Thyroid gland (tissue), 4 donors: ENCODE data around the gene DSG2.

Experiments
- POLR2A ChIP-seq, 2 donors: fragments of 450-650 bp; IDR thresholded peaks; one replicate each; pipeline ENCODE4 v1.6.1; 2017; ENCODE audit warnings: antibody characterized with exemption in 2 of 2, mild to moderate bottlenecking in 2 of 2, moderate library complexity in 1 of 2
- TF ChIP-seq, protein P1 (sequence below), 6 experiments: fragments of 200-600 bp in 3 of 6; fragments of 450-650 bp in 3 of 6; sonication (generic) in 3 of 6; IDR thresholded peaks; one replicate each; pipeline ENCODE4 v1.5.1; 2016 to 2019; ENCODE audit warnings: antibody characterized with exemption in 6 of 6, mild to moderate bottlenecking in 2 of 6, inconsistent platforms in 1 of 6, moderate library complexity in 1 of 6

DNA sequence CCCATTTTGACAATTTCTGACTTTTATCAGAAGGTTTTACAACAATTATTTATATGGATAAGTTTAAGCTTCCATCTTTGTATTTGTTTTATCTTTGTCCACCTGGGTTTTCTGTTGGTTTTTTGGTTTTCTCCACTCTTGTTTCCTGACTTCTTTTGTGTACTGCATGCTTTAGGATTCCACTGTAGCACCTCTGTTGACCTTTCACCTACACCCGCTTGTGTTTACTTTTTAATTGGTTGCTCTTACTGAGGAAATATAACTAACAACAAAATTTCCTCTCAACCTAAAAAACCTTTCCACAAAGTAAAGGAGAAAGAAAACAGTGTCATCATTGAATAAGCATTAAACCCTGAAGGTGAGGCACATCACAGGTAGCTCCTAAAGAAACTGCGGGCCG is 53.9 kb downstream of the DSG2 start:
- TF ChIP-seq, protein P1, sequence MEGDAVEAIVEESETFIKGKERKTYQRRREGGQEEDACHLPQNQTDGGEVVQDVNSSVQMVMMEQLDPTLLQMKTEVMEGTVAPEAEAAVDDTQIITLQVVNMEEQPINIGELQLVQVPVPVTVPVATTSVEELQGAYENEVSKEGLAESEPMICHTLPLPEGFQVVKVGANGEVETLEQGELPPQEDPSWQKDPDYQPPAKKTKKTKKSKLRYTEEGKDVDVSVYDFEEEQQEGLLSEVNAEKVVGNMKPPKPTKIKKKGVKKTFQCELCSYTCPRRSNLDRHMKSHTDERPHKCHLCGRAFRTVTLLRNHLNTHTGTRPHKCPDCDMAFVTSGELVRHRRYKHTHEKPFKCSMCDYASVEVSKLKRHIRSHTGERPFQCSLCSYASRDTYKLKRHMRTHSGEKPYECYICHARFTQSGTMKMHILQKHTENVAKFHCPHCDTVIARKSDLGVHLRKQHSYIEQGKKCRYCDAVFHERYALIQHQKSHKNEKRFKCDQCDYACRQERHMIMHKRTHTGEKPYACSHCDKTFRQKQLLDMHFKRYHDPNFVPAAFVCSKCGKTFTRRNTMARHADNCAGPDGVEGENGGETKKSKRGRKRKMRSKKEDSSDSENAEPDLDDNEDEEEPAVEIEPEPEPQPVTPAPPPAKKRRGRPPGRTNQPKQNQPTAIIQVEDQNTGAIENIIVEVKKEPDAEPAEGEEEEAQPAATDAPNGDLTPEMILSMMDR (IDR thresholded peaks at IDR 0.05) = no peak
- TF ChIP-seq POLR2A (IDR thresholded peaks at IDR 0.05) = no peak
